HFFc6 (cell line): Measurements from ENCODE around the gene ELFN1. TPM values are rescaled to one million over a fixed set of nuclear protein-coding genes. Genes with fewer than 3 reads are reported as not detected.
"Not testable (repeated sequence)": the region's sequence is repeated elsewhere in the genome, so short reads cannot be mapped to it uniquely, and the experiment has no call there.

ENCODE experiments used
- DNase-seq: peaks from one replicate; pipeline ENCODE4 v3.0.0-alpha.2; 2018
- H3K27ac Mint-ChIP-seq: 2 replicates; pipeline ENCODE4 v1.8.0; 2020; ENCODE audit warnings: mild to moderate bottlenecking, mixed read lengths
- H3K27me3 Mint-ChIP-seq: 2 replicates; pipeline ENCODE4 v1.8.0; 2021; ENCODE audit warnings: mild to moderate bottlenecking, moderate library complexity, mixed read lengths; ENCODE audit not compliant: insufficient read depth
- H3K36me3 Mint-ChIP-seq: 2 replicates; pipeline ENCODE4 v1.8.0; 2021; ENCODE audit warnings: low read depth, mixed read lengths
- H3K4me1 Mint-ChIP-seq: 2 replicates; pipeline ENCODE4 v1.8.0; 2020; ENCODE audit warnings: low read depth, mixed read lengths
- H3K4me3 Mint-ChIP-seq: 2 replicates; pipeline ENCODE4 v1.8.0; 2020; ENCODE audit warnings: mild to moderate bottlenecking, moderate library complexity, mixed read lengths
- H3K9me3 Mint-ChIP-seq: 2 replicates; pipeline ENCODE4 v1.8.0; 2020; ENCODE audit warnings: mild to moderate bottlenecking, mixed read lengths
- CTCF ChIP-seq: fragments of 200-600 bp; sonication (generic); IDR thresholded peaks from 2 replicates; pipeline ENCODE4 v1.5.0; 2021; ENCODE audit warnings: antibody characterized with exemption, mild to moderate bottlenecking
- total RNA-seq, 6 experiments: library from RNA; stranded (reverse); fragmentation: NEBNext Ultra II Directional; extraction: Animal tissue kit (Norgen Biotek cat#: 25700); gene quantifications; 2 replicates in 1 of 6; 3 replicates in 5 of 6; pipeline ENCODE4 v1.2.3, GENCODE V29; 2021

ELFN1 gene
- total RNA-seq, 6 experiments from 2014 or later = 1.5 to 4.2 (median 1.6) TPM

- no peak for DNase-seq
- no peaks in the 10 kb centered on the region for H3K36me3 Mint-ChIP-seq
- no peak overlapping the region for H3K4me3 Mint-ChIP-seq
- no peaks in the 10 kb centered on the region for H3K27me3 Mint-ChIP-seq
- H3K9me3 Mint-ChIP-seq = no peaks in the 10 kb centered on the region
- H3K4me1 Mint-ChIP-seq = peaks cover 8% of the 10 kb centered on the region; the same call in 1 of the 2 replicates
- no peak for TF ChIP-seq CTCF
- no peak overlapping the region for H3K27ac Mint-ChIP-seq
These were observed 47.0 kb downstream of the ELFN1 start for GRCh38 chr7:1717095-1717483.

- TF ChIP-seq CTCF = no peak
- H3K27ac Mint-ChIP-seq = no peak overlapping the region
- no peak overlapping the region for H3K4me3 Mint-ChIP-seq
- H3K36me3 Mint-ChIP-seq = no peaks in the 10 kb centered on the region
- no peaks in the 10 kb centered on the region for H3K27me3 Mint-ChIP-seq
- peaks cover 8% of the 10 kb centered on the region; the same call in 1 of the 2 replicates for H3K4me1 Mint-ChIP-seq
- DNase-seq = no peak
- no peaks in the 10 kb centered on the region for H3K9me3 Mint-ChIP-seq
These were observed 48.0 kb downstream of the ELFN1 start for GRCh38 chr7:1717903-1718676.

- DNase-seq, H3K27ac Mint-ChIP-seq, H3K9me3 Mint-ChIP-seq, H3K27me3 Mint-ChIP-seq, H3K36me3 Mint-ChIP-seq, H3K4me3 Mint-ChIP-seq, H3K4me1 Mint-ChIP-seq: not testable (repeated sequence)
These were observed 48.8 kb downstream of the ELFN1 start for GRCh38 chr7:1718850-1719249.

GRCh38 chr7:1719256-1719655 is 49.2 kb downstream of the ELFN1 start:
- H3K9me3 Mint-ChIP-seq, DNase-seq, H3K27ac Mint-ChIP-seq, H3K4me3 Mint-ChIP-seq, H3K36me3 Mint-ChIP-seq, H3K4me1 Mint-ChIP-seq, H3K27me3 Mint-ChIP-seq: not testable (repeated sequence)

- H3K36me3 Mint-ChIP-seq = no peaks in the 10 kb centered on the region
- no peaks in the 10 kb centered on the region for H3K9me3 Mint-ChIP-seq
- H3K27ac Mint-ChIP-seq = no peak overlapping the region
- TF ChIP-seq CTCF = no peak
- DNase-seq = no peak
- peaks cover 8% of the 10 kb centered on the region; the same call in 1 of the 2 replicates for H3K4me1 Mint-ChIP-seq
- no peak overlapping the region for H3K4me3 Mint-ChIP-seq
- no peaks in the 10 kb centered on the region for H3K27me3 Mint-ChIP-seq
These were observed 49.8 kb downstream of the ELFN1 start for GRCh38 chr7:1719913-1720312.

GRCh38 chr7:1720326-1720725 is 50.2 kb downstream of the ELFN1 start:
- no peak for TF ChIP-seq CTCF
- DNase-seq = no peak
- H3K27ac Mint-ChIP-seq = no peak overlapping the region
- H3K4me3 Mint-ChIP-seq = no peak overlapping the region
- H3K9me3 Mint-ChIP-seq = no peaks in the 10 kb centered on the region
- H3K27me3 Mint-ChIP-seq = no peaks in the 10 kb centered on the region
- no peaks in the 10 kb centered on the region for H3K36me3 Mint-ChIP-seq
- peaks cover 8% of the 10 kb centered on the region; the same call in 1 of the 2 replicates for H3K4me1 Mint-ChIP-seq
